DOHH2 (cell line): ENCODE results near the gene RGS17.

ENCODE experiments used
- H3F3A ChIP-seq: fragments of 200-600 bp; sonication (generic), shearing (Covaris generic); 2 replicates; pipeline ENCODE4 v1.6.0; 2016; ENCODE audit warnings: antibody characterized with exemption, mild to moderate bottlenecking; ENCODE audit not compliant: control insufficient read depth, insufficient read depth
- H3K27ac ChIP-seq: fragments of 200-600 bp; sonication (generic); 2 replicates; pipeline ENCODE4 v1.5.1; 2014; ENCODE audit warnings: low read depth, mild to moderate bottlenecking, low read length, moderate library complexity
- H3K27me3 ChIP-seq: fragments of 200-600 bp; sonication (generic); 2 replicates; pipeline ENCODE4 v1.6.1; 2014; ENCODE audit warnings: mild to moderate bottlenecking, low read length, mixed read lengths; ENCODE audit not compliant: control insufficient read depth
- H3K36me3 ChIP-seq: fragments of 200-600 bp; sonication (generic); 2 replicates; pipeline ENCODE4 v1.6.1; 2014; ENCODE audit warnings: mild to moderate bottlenecking, low read length, moderate library complexity, mixed read lengths; ENCODE audit not compliant: control insufficient read depth
- H3K4me1 ChIP-seq: fragments of 200-600 bp; sonication (generic); 2 replicates; pipeline ENCODE4 v1.6.1; 2014; ENCODE audit warnings: mild to moderate bottlenecking, low read length, mixed read lengths; ENCODE audit not compliant: control insufficient read depth
- H3K4me2 ChIP-seq: fragments of 200-600 bp; sonication (generic); 2 replicates; pipeline ENCODE4 v1.6.0; 2014; ENCODE audit warnings: mild to moderate bottlenecking, low read length, moderate library complexity
- H3K4me3 ChIP-seq: fragments of 200-600 bp; sonication (generic); 2 replicates; pipeline ENCODE4 v1.5.1; 2014; ENCODE audit warnings: mild to moderate bottlenecking, low read length, mixed read lengths
- H3K79me2 ChIP-seq: fragments of 200-600 bp; sonication (generic); 2 replicates; pipeline ENCODE4 v1.6.1; 2014; ENCODE audit warnings: mild to moderate bottlenecking, low read length, mixed read lengths; ENCODE audit not compliant: control insufficient read depth
- H3K9me2 ChIP-seq: fragments of 200-600 bp; sonication (generic); replicated peaks from 2 replicates; pipeline ENCODE4 v1.6.1; 2014; ENCODE audit warnings: mild to moderate bottlenecking, low read length, mixed read lengths; ENCODE audit not compliant: control insufficient read depth
- H3K9me3 ChIP-seq: fragments of 200-600 bp; sonication (generic); 2 replicates; pipeline ENCODE4 v1.6.1; 2014; ENCODE audit warnings: antibody characterized with exemption, low read length, mixed read lengths; ENCODE audit not compliant: control insufficient read depth, insufficient read depth
- H4K20me1 ChIP-seq: fragments of 200-600 bp; sonication (generic); 2 replicates; pipeline ENCODE4 v1.6.0; 2014; ENCODE audit warnings: low read depth, mild to moderate bottlenecking, antibody characterized with exemption, low read length, moderate library complexity; ENCODE audit not compliant: control insufficient read depth, insufficient read depth
- CTCF ChIP-seq: fragments of 200-600 bp; sonication (generic); IDR thresholded peaks from one replicate; pipeline ENCODE4 v1.5.1; 2014; ENCODE audit warnings: antibody characterized with exemption, mild to moderate bottlenecking, low read depth, low read length; ENCODE audit not compliant: poor library complexity, severe bottlenecking
- EZH2phosphoT487 ChIP-seq: fragments of 200-600 bp; sonication (generic); IDR thresholded peaks from 2 replicates; pipeline ENCODE4 v1.6.1; 2017; ENCODE audit warnings: borderline replicate concordance, mild to moderate bottlenecking, antibody characterized with exemption, low read length, moderate library complexity, mixed read lengths

Gene RGS17

DNA sequence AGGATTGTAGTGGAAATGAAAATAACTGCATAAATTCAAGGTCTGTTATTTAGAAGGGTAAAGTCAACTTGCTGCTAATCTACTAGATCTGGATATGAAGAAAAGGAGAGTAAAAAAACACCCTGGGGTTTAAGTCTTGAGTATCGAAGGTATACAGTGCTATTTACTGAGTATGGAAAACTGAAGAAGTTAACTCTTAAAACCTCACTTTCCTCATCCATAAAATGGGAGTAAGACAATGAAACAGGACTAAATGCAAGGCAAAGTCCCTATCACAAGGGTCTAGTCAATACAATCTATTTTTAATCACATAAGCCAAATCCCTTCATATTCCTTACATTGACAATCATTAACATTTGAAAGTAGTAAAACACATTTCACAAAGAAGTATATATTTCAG lies 150.4 kb downstream of the RGS17 start:
- TF ChIP-seq CTCF (no peak), EZH2phosphoT487 (no peak)
- H3K9me3 ChIP-seq = no peaks in the 10 kb centered on the region
- H3F3A ChIP-seq = 0 out of 2 replicates have a peak, but pooled peaks cover 8% of the 10 kb centered on the region
- H3K4me1 ChIP-seq = peaks cover 46% of the 10 kb centered on the region
- peaks cover 46% of the 10 kb centered on the region for H4K20me1 ChIP-seq
- H3K4me3 ChIP-seq = peak overlapping the region; percentile 81
- no peaks in the 10 kb centered on the region for H3K9me2 ChIP-seq
- no peak overlapping the region for H3K27ac ChIP-seq
- H3K79me2 ChIP-seq = peaks cover 94% of the 10 kb centered on the region
- H3K36me3 ChIP-seq = peaks cover 89% of the 10 kb centered on the region
- no peaks in the 10 kb centered on the region for H3K27me3 ChIP-seq
- H3K4me2 ChIP-seq = peak overlapping the region; percentile 78

GRCh38 chr6:152979116-152979515 lies 152.0 kb downstream of the RGS17 start:
- Histone ChIP-seq H3K27me3 (no peaks in the 10 kb centered on the region), H3K4me1 (peaks cover 44% of the 10 kb centered on the region), H3K9me3 (no peaks in the 10 kb centered on the region), H3K27ac (no peak overlapping the region), H3K4me2 (peak overlapping the region; percentile 78), H4K20me1 (peaks cover 49% of the 10 kb centered on the region), H3F3A (peaks cover 19% of the 10 kb centered on the region), H3K4me3 (peak overlapping the region; percentile 81), H3K79me2 (peaks cover 94% of the 10 kb centered on the region), H3K9me2 (no peaks in the 10 kb centered on the region), H3K36me3 (peaks cover 90% of the 10 kb centered on the region)
- TF ChIP-seq CTCF = no peak

DNA sequence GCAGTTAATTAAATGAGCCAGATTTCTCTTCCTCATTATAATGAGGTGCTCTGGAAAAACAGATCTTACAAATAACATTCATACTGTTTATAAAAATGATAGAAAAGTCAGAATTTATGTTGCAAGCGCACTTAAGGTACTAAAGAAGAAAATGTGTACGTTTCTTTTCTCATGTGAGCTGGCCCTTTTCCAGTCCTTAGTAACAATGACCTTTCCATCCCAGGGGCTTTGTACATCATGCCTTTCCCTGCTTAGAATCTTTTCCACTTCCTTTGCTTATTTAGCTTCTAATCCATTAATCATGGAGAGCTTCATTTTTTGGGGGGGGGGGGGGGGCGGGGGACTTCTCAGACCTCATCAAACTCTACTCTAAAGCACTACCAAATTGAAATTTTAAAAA lies 153.0 kb downstream of the RGS17 start:
- H3K4me3 ChIP-seq = no peak overlapping the region
- peaks cover 96% of the 10 kb centered on the region for H3K36me3 ChIP-seq
- no peaks in the 10 kb centered on the region for H3K27me3 ChIP-seq
- peaks cover 46% of the 10 kb centered on the region for H3K4me1 ChIP-seq
- no peaks in the 10 kb centered on the region for H3K9me2 ChIP-seq
- no peaks in the 10 kb centered on the region for H3K9me3 ChIP-seq
- H3K27ac ChIP-seq = no peak overlapping the region
- peak overlapping the region; percentile 28; the same call in 1 of the 2 replicates for H3K4me2 ChIP-seq
- H4K20me1 ChIP-seq = peaks cover 49% of the 10 kb centered on the region
- H3F3A ChIP-seq = peaks cover 27% of the 10 kb centered on the region
- TF ChIP-seq CTCF (no peak), EZH2phosphoT487 (no peak)
- H3K79me2 ChIP-seq = peaks cover 98% of the 10 kb centered on the region
